Psoas muscle (tissue), 8 donors: ENCODE measurements around the gene IFT27. TPM values are rescaled to one million over a fixed set of nuclear protein-coding genes. Genes with fewer than 3 reads are reported as not detected.

Source experiments
- ATAC-seq, 4 donors: fragments of 200-7000 bp; cut with Tn5 transposase; one replicate each; pipeline ENCODE4 v1.9.1; 2020; ENCODE audit warnings: moderate library complexity in 3 of 4, mild to moderate bottlenecking in 2 of 4
- DNase-seq, 2 donors: peaks; one replicate each; pipeline ENCODE4 v3.0.0-alpha.2; 2020
- H3K27ac ChIP-seq: fragments of 200-600 bp; one replicate; pipeline ENCODE4 v1.8.0; 2022
- H3K27me3 ChIP-seq, 3 donors: fragments of 200-600 bp in 1 of 3; one replicate each; pipeline versions ENCODE4 v1.6.1 to v1.8.0; 2013 to 2022; ENCODE audit warnings: low read length in 2 of 3, mild to moderate bottlenecking in 2 of 3, moderate library complexity in 1 of 3; ENCODE audit not compliant: insufficient read depth in 3 of 3
- H3K36me3 ChIP-seq, 2 donors: fragments of 200-600 bp in 1 of 2; one replicate each; pipeline versions ENCODE4 v1.6.1 to v1.8.0; 2013 to 2022; ENCODE audit warnings: low read depth in 1 of 2, mild to moderate bottlenecking in 1 of 2, moderate library complexity in 1 of 2; ENCODE audit not compliant: insufficient read depth in 1 of 2
- H3K4me1 ChIP-seq: fragments of 200-600 bp; one replicate; pipeline ENCODE4 v1.8.0; 2022
- H3K4me3 ChIP-seq: fragments of 200-600 bp; one replicate; pipeline ENCODE4 v1.8.0; 2022; ENCODE audit warnings: mild to moderate bottlenecking
- H3K9me3 ChIP-seq: fragments of 200-600 bp; one replicate; pipeline ENCODE4 v1.8.0; 2022
- CTCF ChIP-seq: fragments of 200-600 bp; IDR thresholded peaks from one replicate; pipeline ENCODE4 v1.8.0; 2022; ENCODE audit warnings: antibody characterized with exemption
- WGBS, 3 donors: extraction: QIAGEN DNeasy Blood & Tissue Kit; methylation state at CpG; one replicate each; pipeline versions ENCODE4 v1.1.6 to v1.1.7; 2013; 5-methylcytosine and 5-hydroxymethylcytosine counted together
- intact Hi-C, 2 donors: fragments of 100-400 bp; cut with DNase I; formaldehyde crosslinking; loops; one replicate each; pipeline versions ENCODE4 v1.11.0 to v1.14.2; 2022
- polyA plus RNA-seq, 3 donors: library from polyadenylated mRNA; stranded (reverse); fragments of 200-250 nt; gene quantifications; one replicate each; pipeline ENCODE4 v1.2.3, GENCODE V29; 2013
- total RNA-seq, 4 donors: library from RNA; stranded (reverse); fragmentation: NEBNext Ultra II Directional in 2 of 4; extraction: Animal tissue kit (Norgen Biotek cat#: 25700) in 2 of 4; gene quantifications; one replicate each; pipeline versions ENCODE4 v1.2.1 to v1.2.4, GENCODE V29; 2021 to 2023
- donor health status: healthy with polysubstance abuse.
- donor health status: DM: no; HTN: no; CAD: no; lungs with moderate emphysema.
- donor health status: Bipolar disorder and iron deficiency.
- donor health status: healthy.
- donor health status: DM: yes; HTN: yes; CAD: no.
- donor health status: DM: no; HTN: no; CAD: no.
- donor health status: DM: no; HTN: no; CAD: no.
- donor health status: DM: yes; HTN: yes; CAD: no.

IFT27 gene
- total and polyA plus RNA-seq, 7 donors = 5.6 to 16.7 (median 7.4) TPM

GRCh38 chr22:36759481-36760159 is 16.3 kb downstream of the IFT27 start:
- no peak overlapping the region for H3K27ac ChIP-seq
- no peak overlapping the region for H3K4me3 ChIP-seq
- peaks cover 0 to 8% (median 5%) of the 10 kb centered on the region in 3 donors for H3K27me3 ChIP-seq
- H3K36me3 ChIP-seq = peaks cover 0 to 18% of the 10 kb centered on the region in 2 donors
- intact Hi-C loops = loop anchor here (5.0 kb wide), 1 partner anchor 218 kb away; no protein-coding TSS in a partner anchor
- no peaks in the 10 kb centered on the region for H3K9me3 ChIP-seq
- no peak for TF ChIP-seq CTCF
- no peak for DNase-seq
- H3K4me1 ChIP-seq = no peaks in the 10 kb centered on the region
- ATAC-seq = no peak
- WGBS, 3 donors = 63 to 82% (median 68%) methylated on average over 19 of the region's 19 CpGs

DNA sequence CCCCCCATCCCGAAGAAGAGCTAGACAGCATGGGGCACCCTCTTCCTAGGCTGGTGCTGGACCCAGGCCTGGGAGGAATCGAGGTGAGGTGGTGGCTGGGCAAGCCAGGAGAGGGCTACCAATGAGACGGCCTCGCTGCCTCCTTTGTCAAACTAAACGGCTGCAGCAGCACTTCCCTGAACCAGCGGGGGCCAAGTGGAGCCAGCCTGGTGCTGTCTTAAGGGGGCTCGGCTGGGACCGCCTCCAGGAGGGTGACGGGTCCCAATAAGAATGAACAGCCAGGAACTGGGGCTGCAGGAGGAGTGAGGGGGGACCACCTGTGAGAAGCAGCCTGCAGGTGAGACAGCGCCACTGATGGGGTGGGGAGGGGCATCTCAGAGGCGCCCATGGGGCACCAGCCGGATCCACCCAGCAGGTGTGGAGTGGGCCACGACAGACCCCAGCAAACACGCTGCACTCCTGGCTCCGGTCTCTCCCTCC is 17.1 kb downstream of the IFT27 start:
- intact Hi-C loops = loop anchor here (5.0 kb wide), 1 partner anchor 218 kb away; no protein-coding TSS in a partner anchor
- no peak for DNase-seq

GRCh38 chr22:36757668-36758211 is 18.2 kb downstream of the IFT27 start:
- Histone ChIP-seq H3K36me3 (peaks cover 0 to 8% of the 10 kb centered on the region in 2 donors), H3K27me3 (peaks cover 0 to 9% (median 8%) of the 10 kb centered on the region in 3 donors), H3K9me3 (no peaks in the 10 kb centered on the region), H3K27ac (no peak overlapping the region), H3K4me3 (no peak overlapping the region), H3K4me1 (no peaks in the 10 kb centered on the region)
- intact Hi-C loops = loop anchor here (5.0 kb wide), 1 partner anchor 220 kb away; no protein-coding TSS in a partner anchor
- ATAC-seq = peak; percentile 81 to 92 (median 86)
- 58 to 62% (median 60%) methylated on average over 18 to 19 of the region's 19 CpGs for WGBS, 3 donors
- peak; percentile 78 for TF ChIP-seq CTCF
- peak; percentile 75 to 90 for DNase-seq

More for the DNA sequence above, 17.1 kb downstream of the IFT27 start:
- H3K4me3 ChIP-seq = no peak overlapping the region
- no peaks in the 10 kb centered on the region for H3K4me1 ChIP-seq
- no peaks in the 10 kb centered on the region for H3K9me3 ChIP-seq
- peaks cover 0 to 18% of the 10 kb centered on the region in 2 donors for H3K36me3 ChIP-seq
- H3K27me3 ChIP-seq = peaks cover 0 to 8% (median 5%) of the 10 kb centered on the region in 3 donors
- no peak for ATAC-seq
- WGBS, 3 donors = 85 to 88% (median 86%) methylated on average over 15 of the region's 15 CpGs
- TF ChIP-seq CTCF = no peak
- no peak overlapping the region for H3K27ac ChIP-seq

DNA sequence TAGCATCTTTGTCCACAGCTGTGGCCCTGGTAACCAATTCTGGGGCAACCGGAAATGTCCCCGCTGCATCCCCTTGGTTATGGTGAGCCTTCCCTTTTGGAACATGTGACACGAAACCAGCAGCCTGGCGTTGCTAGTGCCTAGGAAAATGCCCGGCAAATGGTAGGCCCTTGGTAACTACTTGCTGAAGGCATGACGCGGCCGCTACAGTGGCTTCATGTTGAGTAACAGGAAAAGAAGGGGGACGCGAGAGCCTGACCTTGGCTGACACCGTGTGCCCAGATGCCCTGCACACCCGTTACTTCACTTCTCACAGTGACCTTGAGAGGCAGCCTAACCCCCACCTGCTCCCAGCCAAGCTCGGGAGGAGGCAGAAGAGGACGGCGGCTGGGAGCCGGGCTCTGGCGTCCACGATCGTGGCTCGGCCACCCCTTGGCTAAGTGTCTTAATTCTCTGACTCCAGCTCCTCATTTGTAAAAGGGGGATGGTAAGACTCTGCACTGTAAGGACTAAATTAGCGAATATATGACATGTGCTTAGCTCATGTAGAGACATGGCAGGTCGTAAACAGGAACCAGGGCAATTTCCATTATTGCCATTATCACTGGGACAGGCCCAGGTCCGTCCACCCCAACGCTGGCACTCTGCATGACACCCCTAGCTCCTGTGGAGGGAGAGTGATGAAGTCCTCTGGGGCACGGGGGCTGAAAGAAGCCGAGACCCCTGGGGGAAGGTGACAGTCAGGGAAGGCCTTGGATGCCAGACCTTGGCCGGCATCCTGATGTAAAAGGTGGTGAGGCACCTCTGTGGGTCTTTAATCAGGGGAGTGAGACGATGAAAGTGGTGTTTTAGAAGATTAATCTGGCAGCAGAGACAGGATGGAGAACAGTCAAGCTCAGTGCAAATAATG is 18.9 kb downstream of the IFT27 start:
- no peaks in the 10 kb centered on the region for H3K4me1 ChIP-seq
- intact Hi-C loops = loop anchor here (5.0 kb wide), 1 partner anchor 220 kb away; no protein-coding TSS in a partner anchor
- H3K9me3 ChIP-seq = no peaks in the 10 kb centered on the region
- no peak overlapping the region for H3K4me3 ChIP-seq
- ATAC-seq = no peak
- peaks cover 0 to 12% (median 11%) of the 10 kb centered on the region in 3 donors for H3K27me3 ChIP-seq
- 31 to 50% (median 37%) methylated on average over 28 of the region's 28 CpGs for WGBS, 3 donors
- H3K36me3 ChIP-seq = peaks cover 0 to under 1% of the 10 kb centered on the region in 2 donors
- no peak overlapping the region for H3K27ac ChIP-seq
- TF ChIP-seq CTCF = no peak
- no peak for DNase-seq
